HFFc6 (cell line): ENCODE measurements around the gene ANKRD10. TPM values are rescaled to one million over a fixed set of nuclear protein-coding genes. Genes with fewer than 3 reads are reported as not detected.
"Not testable (repeated sequence)": the region's sequence is repeated elsewhere in the genome, so short reads cannot be mapped to it uniquely, and the experiment has no call there.

ENCODE experiments used
- DNase-seq: peaks from one replicate; pipeline ENCODE4 v3.0.0-alpha.2; 2018
- H3K27ac Mint-ChIP-seq: 2 replicates; pipeline ENCODE4 v1.8.0; 2020; ENCODE audit warnings: mild to moderate bottlenecking, mixed read lengths
- H3K27me3 Mint-ChIP-seq: 2 replicates; pipeline ENCODE4 v1.8.0; 2021; ENCODE audit warnings: mild to moderate bottlenecking, moderate library complexity, mixed read lengths; ENCODE audit not compliant: insufficient read depth
- H3K36me3 Mint-ChIP-seq: 2 replicates; pipeline ENCODE4 v1.8.0; 2021; ENCODE audit warnings: low read depth, mixed read lengths
- H3K4me1 Mint-ChIP-seq: 2 replicates; pipeline ENCODE4 v1.8.0; 2020; ENCODE audit warnings: low read depth, mixed read lengths
- H3K4me3 Mint-ChIP-seq: 2 replicates; pipeline ENCODE4 v1.8.0; 2020; ENCODE audit warnings: mild to moderate bottlenecking, moderate library complexity, mixed read lengths
- H3K9me3 Mint-ChIP-seq: 2 replicates; pipeline ENCODE4 v1.8.0; 2020; ENCODE audit warnings: mild to moderate bottlenecking, mixed read lengths
- total RNA-seq, 6 experiments: library from RNA; stranded (reverse); fragmentation: NEBNext Ultra II Directional; extraction: Animal tissue kit (Norgen Biotek cat#: 25700); gene quantifications; 2 replicates in 1 of 6; 3 replicates in 5 of 6; pipeline ENCODE4 v1.2.3, GENCODE V29; 2021
- TF ChIP-seq, protein P1 (sequence below): fragments of 200-600 bp; sonication (generic); IDR thresholded peaks from 2 replicates; pipeline ENCODE4 v1.5.0; 2021; ENCODE audit warnings: antibody characterized with exemption, mild to moderate bottlenecking

ANKRD10 gene
- total RNA-seq, 6 experiments from 2014 or later = 27.1 to 37.2 (median 33.5) TPM

DNA sequence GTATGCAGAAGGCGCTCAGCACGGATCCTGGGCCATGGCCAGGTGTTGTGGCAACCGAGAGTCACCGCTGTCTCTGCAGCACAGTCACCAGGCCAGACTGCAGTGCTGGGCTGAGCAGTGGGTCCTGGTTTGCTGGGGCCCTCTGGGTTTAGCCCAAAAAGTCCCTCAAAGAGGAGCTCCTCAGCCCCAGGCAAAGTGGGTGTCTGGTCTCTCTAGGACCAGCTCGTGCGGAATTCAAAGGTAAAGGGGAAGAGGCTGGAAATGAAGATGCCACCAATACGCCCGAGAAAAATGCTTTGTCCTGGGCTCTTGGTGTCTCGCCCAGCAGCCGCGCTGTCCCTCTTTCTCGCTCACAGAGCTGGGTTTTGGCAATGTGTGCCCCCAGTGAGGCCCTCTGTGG, 38.5 kb upstream of the ANKRD10 start:
- DNase-seq = no peak
- Mint-ChIP-seq H3K9me3 (peaks cover 11% of the 10 kb centered on the region), H3K27me3 (peaks cover 1% of the 10 kb centered on the region; the same call in 1 of the 2 replicates), H3K4me1 (peaks cover 47% of the 10 kb centered on the region), H3K36me3 (peaks cover 9% of the 10 kb centered on the region; the same call in 1 of the 2 replicates), H3K27ac (no peak overlapping the region), H3K4me3 (no peak overlapping the region)
- TF ChIP-seq, protein P1, sequence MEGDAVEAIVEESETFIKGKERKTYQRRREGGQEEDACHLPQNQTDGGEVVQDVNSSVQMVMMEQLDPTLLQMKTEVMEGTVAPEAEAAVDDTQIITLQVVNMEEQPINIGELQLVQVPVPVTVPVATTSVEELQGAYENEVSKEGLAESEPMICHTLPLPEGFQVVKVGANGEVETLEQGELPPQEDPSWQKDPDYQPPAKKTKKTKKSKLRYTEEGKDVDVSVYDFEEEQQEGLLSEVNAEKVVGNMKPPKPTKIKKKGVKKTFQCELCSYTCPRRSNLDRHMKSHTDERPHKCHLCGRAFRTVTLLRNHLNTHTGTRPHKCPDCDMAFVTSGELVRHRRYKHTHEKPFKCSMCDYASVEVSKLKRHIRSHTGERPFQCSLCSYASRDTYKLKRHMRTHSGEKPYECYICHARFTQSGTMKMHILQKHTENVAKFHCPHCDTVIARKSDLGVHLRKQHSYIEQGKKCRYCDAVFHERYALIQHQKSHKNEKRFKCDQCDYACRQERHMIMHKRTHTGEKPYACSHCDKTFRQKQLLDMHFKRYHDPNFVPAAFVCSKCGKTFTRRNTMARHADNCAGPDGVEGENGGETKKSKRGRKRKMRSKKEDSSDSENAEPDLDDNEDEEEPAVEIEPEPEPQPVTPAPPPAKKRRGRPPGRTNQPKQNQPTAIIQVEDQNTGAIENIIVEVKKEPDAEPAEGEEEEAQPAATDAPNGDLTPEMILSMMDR = no peak

DNA sequence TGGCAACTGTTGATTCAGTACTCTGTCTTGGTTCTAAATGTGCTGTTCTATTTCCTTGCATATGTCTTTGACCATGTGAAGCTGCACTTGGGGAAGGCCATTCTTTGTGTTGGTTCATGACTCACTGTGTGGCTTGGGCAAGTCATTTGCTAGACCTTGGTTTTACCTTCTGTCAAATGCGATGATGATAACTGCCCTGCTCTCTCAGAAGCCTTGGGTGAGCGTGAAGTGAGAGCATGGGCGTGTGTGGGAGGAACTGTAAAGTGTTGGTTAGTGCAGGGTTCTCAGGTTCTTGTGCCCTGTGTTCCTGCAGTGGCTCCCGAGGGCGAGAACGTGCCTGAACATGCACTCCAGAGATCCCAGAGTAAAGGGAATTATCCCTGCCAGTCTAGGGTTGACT, 37.3 kb upstream of the ANKRD10 start:
- H3K36me3 Mint-ChIP-seq, H3K27me3 Mint-ChIP-seq, H3K4me3 Mint-ChIP-seq, H3K9me3 Mint-ChIP-seq, H3K27ac Mint-ChIP-seq, DNase-seq: not testable (repeated sequence)
- peaks cover 37% of the 10 kb centered on the region for H3K4me1 Mint-ChIP-seq

DNA sequence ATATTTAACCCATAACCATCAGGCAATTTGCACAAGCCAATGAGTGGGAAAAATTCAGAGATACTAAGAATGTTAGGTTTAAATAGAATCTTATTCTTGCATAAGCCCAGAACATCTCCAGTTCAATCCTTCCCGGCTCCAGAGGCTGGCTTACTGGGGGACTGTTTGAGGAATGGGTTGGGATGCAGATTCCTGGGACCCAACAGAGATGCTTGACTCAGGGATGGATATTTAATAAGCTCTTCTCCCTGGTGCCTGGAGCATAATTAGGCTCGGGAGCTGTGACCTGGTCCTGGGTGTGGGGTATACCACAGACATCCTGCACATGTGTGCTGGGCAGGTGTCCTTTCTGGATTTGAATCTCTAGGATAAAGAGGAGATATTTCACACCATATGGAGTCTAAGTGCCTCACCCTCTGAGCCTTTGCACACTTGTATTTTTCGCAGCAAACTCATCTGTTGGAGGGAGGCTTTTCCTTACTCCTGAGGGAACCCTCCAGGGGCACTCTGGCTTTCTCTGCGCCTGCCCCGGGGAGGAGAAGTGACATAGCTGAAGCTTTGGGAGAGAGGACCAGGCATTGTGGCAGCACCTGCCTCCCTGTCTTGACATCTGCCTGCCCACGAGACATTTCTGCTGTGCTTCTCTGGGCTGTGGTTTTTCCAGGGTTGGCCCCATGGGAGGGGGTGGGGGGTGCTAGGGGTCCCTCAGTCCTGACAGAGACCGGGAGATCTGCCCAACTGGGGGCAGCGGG, 36.1 kb upstream of the ANKRD10 start:
- Mint-ChIP-seq H3K9me3 (no peaks in the 10 kb centered on the region), H3K27me3 (0 out of 2 replicates have a peak, but pooled peaks cover 1% of the 10 kb centered on the region), H3K4me1 (peaks cover 33% of the 10 kb centered on the region), H3K4me3 (no peak overlapping the region), H3K27ac (no peak overlapping the region), H3K36me3 (no peaks in the 10 kb centered on the region)
- TF ChIP-seq, protein P1 = no peak
- no peak for DNase-seq

DNA sequence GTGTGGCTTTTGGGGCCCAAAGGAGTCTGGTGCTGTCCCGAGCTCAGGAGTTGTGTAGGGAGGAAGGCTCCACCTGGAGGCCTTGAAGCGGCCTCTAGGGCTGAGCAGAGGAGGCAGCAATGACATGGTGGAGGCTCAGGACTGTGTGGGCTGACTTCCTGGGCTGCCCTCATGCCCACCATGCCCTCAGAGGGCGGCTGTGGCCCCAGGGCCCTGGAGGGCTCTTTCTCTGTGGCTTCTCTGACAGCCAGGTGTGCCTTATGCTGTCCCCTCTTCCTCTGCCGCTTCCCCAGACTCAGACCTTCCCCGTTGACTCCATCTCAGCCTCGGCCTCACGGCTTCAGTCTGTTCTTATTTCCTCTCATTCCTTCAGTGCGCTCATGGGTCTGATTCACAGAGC, 35.5 kb upstream of the ANKRD10 start:
- Mint-ChIP-seq H3K4me3 (no peak overlapping the region), H3K9me3 (no peaks in the 10 kb centered on the region), H3K27me3 (0 out of 2 replicates have a peak, but pooled peaks cover 1% of the 10 kb centered on the region), H3K4me1 (peaks cover 28% of the 10 kb centered on the region), H3K36me3 (no peaks in the 10 kb centered on the region), H3K27ac (no peak overlapping the region)
- TF ChIP-seq, protein P1 = no peak
- no peak for DNase-seq

DNA sequence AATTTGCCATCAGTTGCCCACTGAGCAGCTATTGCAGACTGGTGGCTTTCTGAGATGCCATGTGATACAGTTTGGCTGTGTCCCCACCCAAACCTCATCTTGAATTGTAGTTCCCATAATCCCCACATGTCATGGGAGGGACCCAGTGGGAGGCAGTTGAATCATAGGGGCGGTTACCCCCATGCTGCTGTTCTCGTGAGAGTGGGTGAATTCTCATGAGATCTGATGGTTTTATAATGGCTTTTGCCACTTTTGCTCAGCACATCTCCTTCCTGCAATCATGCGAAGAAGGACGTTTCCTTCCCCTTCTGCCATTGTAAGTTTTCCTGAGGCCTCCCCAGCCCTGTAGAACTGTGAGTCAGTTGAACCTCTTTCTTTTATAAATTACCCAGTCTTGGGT, 34.8 kb upstream of the ANKRD10 start:
- Mint-ChIP-seq H3K4me1 (peaks cover 26% of the 10 kb centered on the region), H3K27me3 (0 out of 2 replicates have a peak, but pooled peaks cover 1% of the 10 kb centered on the region), H3K27ac (no peak overlapping the region), H3K9me3 (no peaks in the 10 kb centered on the region), H3K36me3 (no peaks in the 10 kb centered on the region), H3K4me3 (no peak overlapping the region)
- TF ChIP-seq, protein P1 = no peak
- DNase-seq = no peak

DNA sequence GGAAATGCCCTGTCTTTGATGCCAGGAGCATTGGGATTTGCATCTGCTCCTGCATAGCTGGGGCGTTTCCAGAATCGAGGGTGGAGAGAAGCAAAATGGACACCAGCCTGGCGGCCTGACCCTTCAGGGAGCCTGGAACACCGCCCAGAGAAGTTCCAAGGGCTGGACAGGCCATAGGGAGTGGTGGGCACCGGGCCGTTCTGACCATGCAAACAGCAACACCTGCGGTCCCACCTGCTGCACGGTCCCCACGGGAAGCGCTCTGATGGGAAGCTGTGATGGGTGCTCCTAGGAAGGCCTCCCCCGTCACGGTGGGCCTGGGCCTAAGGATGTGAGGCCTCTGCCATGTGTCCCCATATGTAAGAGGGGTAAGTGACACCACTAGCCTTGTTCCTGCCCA, 34.2 kb upstream of the ANKRD10 start:
- Mint-ChIP-seq H3K36me3 (no peaks in the 10 kb centered on the region), H3K4me3 (no peak overlapping the region), H3K27ac (no peak overlapping the region), H3K27me3 (0 out of 2 replicates have a peak, but pooled peaks cover 1% of the 10 kb centered on the region), H3K9me3 (no peaks in the 10 kb centered on the region), H3K4me1 (peaks cover 28% of the 10 kb centered on the region)
- DNase-seq = no peak
- TF ChIP-seq, protein P1 = no peak

DNA sequence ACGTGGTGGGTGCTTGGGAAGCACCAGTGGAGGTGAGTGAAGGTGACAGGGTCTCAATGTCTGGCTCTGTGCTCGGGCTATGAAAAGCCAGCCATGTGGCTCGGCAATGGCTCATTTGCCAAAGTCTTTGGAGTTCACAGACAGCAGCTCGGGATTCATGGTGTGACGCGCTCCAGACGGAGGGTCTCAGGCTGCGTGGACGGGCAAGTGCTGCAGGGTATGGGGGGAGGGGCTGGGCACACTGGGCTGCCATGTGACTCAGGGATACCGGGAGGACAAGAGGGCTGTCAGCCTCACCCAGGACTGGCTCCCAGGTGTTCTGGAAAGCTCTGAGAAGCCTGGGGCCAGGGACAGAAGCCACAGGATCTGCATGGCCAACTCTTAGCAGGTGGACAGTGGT, 32.5 kb upstream of the ANKRD10 start:
- not testable (repeated sequence) for H3K36me3 Mint-ChIP-seq, H3K4me3 Mint-ChIP-seq, H3K9me3 Mint-ChIP-seq, H3K27me3 Mint-ChIP-seq, DNase-seq, H3K27ac Mint-ChIP-seq
- peaks cover 32% of the 10 kb centered on the region for H3K4me1 Mint-ChIP-seq
